K562 (cell line): ENCODE measurements around the gene IRAG1. TPM values are rescaled to one million over a fixed set of nuclear protein-coding genes. Genes with fewer than 3 reads are reported as not detected.
A peak's percentile ranks its signal among the peaks of the same experiment; 100 is the strongest.

Source experiments
- ARID3A ChIP-seq: IDR thresholded peaks from 2 replicates; pipeline ENCODE4 v1.6.1; 2012; ENCODE audit warnings: low read depth, low read length, improper control_type of control experiment, borderline replicate concordance
- BHLHE40 ChIP-seq: IDR thresholded peaks from 2 replicates; pipeline ENCODE4 v1.6.1; 2011; ENCODE audit warnings: low read length, improper control_type of control experiment
- CBX3 ChIP-seq, 2 experiments: IDR thresholded peaks; 1 replicate in 1 of 2; 2 replicates in 1 of 2; pipeline ENCODE4 v1.6.1; 2012; ENCODE audit warnings: inconsistent platforms in 2 of 2, low read length in 2 of 2, borderline replicate concordance in 1 of 2, control low read depth in 1 of 2
- CC2D1A ChIP-seq: fragments of 450-650 bp; IDR thresholded peaks from 2 replicates; pipeline ENCODE4 v1.6.1; 2017; ENCODE audit warnings: mild to moderate bottlenecking
- CEBPB ChIP-seq: fragments of 450-650 bp; IDR thresholded peaks from 2 replicates; pipeline ENCODE4 v1.6.1; 2016; ENCODE audit warnings: missing genetic modification characterization, missing compliant biosample characterization
- CTBP1 ChIP-seq: fragments of 450-650 bp; IDR thresholded peaks from 2 replicates; pipeline ENCODE4 v1.6.1; 2016; ENCODE audit warnings: borderline replicate concordance
- DACH1 ChIP-seq: fragments of 450-650 bp; IDR thresholded peaks from 2 replicates; pipeline ENCODE4 v1.6.1; 2018; ENCODE audit not compliant: partially characterized antibody
- EHMT2 ChIP-seq: fragments of 450-650 bp; IDR thresholded peaks from 2 replicates; pipeline ENCODE4 v1.6.1; 2018; ENCODE audit warnings: antibody characterized with exemption
- EP300 ChIP-seq: IDR thresholded peaks from 2 replicates; pipeline ENCODE4 v1.6.1; 2012; ENCODE audit warnings: low read length, improper control_type of control experiment
- GATAD2A ChIP-seq: fragments of 450-650 bp; IDR thresholded peaks from 2 replicates; pipeline ENCODE4 v1.6.1; 2017
- GTF2A2 ChIP-seq: IDR thresholded peaks from 2 replicates; pipeline ENCODE4 v1.6.1; 2016; ENCODE audit warnings: mild to moderate bottlenecking, missing genetic modification characterization, missing compliant biosample characterization
- HDAC8 ChIP-seq: fragments of 450-650 bp; IDR thresholded peaks from 2 replicates; pipeline ENCODE4 v1.6.1; 2016; ENCODE audit warnings: mild to moderate bottlenecking, missing genetic modification characterization, moderate library complexity, missing compliant biosample characterization
- NR4A1 ChIP-seq, 2 experiments: fragments of 250-450 bp in 1 of 2; fragments of 450-650 bp in 1 of 2; sonication (Bioruptor Pico) in 1 of 2; IDR thresholded peaks; 2 replicates each; pipeline versions ENCODE4 v1.4.0 to v1.6.1; 2016 to 2020; ENCODE audit warnings: mild to moderate bottlenecking in 2 of 2, missing compliant biosample characterization in 1 of 2, missing genetic modification characterization in 1 of 2, moderate library complexity in 1 of 2
- PHF21A ChIP-seq: fragments of 450-650 bp; IDR thresholded peaks from 2 replicates; pipeline ENCODE4 v1.6.1; 2017; ENCODE audit warnings: low read depth, borderline replicate concordance
- RBM17 ChIP-seq: fragments of 200-400 bp; formaldehyde crosslinking; IDR thresholded peaks from 2 replicates; pipeline ENCODE4 v1.6.1; 2017; ENCODE audit warnings: low read depth, mild to moderate bottlenecking, low read length, borderline replicate concordance
- RCOR1 ChIP-seq, 2 experiments: IDR thresholded peaks; 2 replicates each; pipeline ENCODE4 v1.6.1; 2012; ENCODE audit warnings: low read depth in 2 of 2, low read length in 2 of 2, borderline replicate concordance in 1 of 2, improper control_type of control experiment in 1 of 2
- RNF219 ChIP-seq: fragments of 250-450 bp; sonication (Bioruptor Pico); IDR thresholded peaks from 2 replicates; pipeline ENCODE4 v1.5.0; 2022; ENCODE audit warnings: mild to moderate bottlenecking
- SPI1 ChIP-seq: IDR thresholded peaks from 2 replicates; pipeline ENCODE4 v1.6.1; 2011; ENCODE audit warnings: low read depth, low read length, control low read depth, borderline replicate concordance
- SRSF1 ChIP-seq: fragments of 200-400 bp; formaldehyde crosslinking; IDR thresholded peaks from 2 replicates; pipeline ENCODE4 v1.6.1; 2017; ENCODE audit warnings: mild to moderate bottlenecking, low read depth, low read length, moderate library complexity
- STAT5B ChIP-seq: fragments of 250-450 bp; sonication (Bioruptor Pico); IDR thresholded peaks from 2 replicates; pipeline ENCODE4 v1.8.0; 2021; ENCODE audit warnings: mild to moderate bottlenecking, inconsistent platforms
- SUPT5H ChIP-seq: fragments of 450-650 bp; IDR thresholded peaks from 2 replicates; pipeline ENCODE4 v1.6.1; 2016
- ZBTB17 ChIP-seq: fragments of 450-650 bp; formaldehyde crosslinking; IDR thresholded peaks from 2 replicates; pipeline ENCODE4 v1.4.0; 2020; ENCODE audit warnings: mild to moderate bottlenecking
- ZNF57 ChIP-seq: fragments of 450-650 bp; formaldehyde crosslinking; IDR thresholded peaks from 2 replicates; pipeline ENCODE4 v1.4.0; 2020; ENCODE audit warnings: mild to moderate bottlenecking, moderate library complexity
- ZNF586 ChIP-seq: fragments of 450-650 bp; formaldehyde crosslinking; conservative IDR thresholded peaks from 2 replicates; pipeline ENCODE4 v1.4.0; 2020; ENCODE audit warnings: mild to moderate bottlenecking, moderate library complexity
- polyA plus RNA-seq, 8 experiments: library from polyadenylated mRNA; depleted of rRNA in 4 of 8; stranded (reverse) in 5 of 8; unstranded in 3 of 8; fragments of >200 nt; fragmentation: Nextera tagmentation in 2 of 8; fragmentation: Illumina TruSeq in 1 of 8; extraction: Ambion mirVana in 2 of 8; extraction: Trizol in 1 of 8; gene quantifications; 2 replicates each; pipeline versions ENCODE4 v1.2.1 to v1.2.3, GENCODE V29; 2011 to 2014; ENCODE audit warnings: inconsistent platforms in 1 of 8, missing spikeins in 1 of 8
- total RNA-seq, 7 experiments: library from RNA; depleted of rRNA in 6 of 7; stranded (reverse); fragments of >200 nt in 6 of 7; fragmentation: Illumina TruSeq in 2 of 7; extraction: Trizol in 2 of 7; gene quantifications; 2 replicates each; pipeline versions ENCODE4 v1.2.1 to v1.2.3, GENCODE V29; 2011 to 2021; ENCODE audit warnings: low replicate concordance in 1 of 7
- TF ChIP-seq, protein P1 (sequence below): fragments of 450-650 bp; IDR thresholded peaks from 2 replicates; pipeline ENCODE4 v1.6.1; 2016

The IRAG1 gene
- total and polyA plus RNA-seq, 9 of the 15 experiments (the other 6 are each of a cell fraction or from before 2014, with no cell fraction given) = 0.01 to 0.22 (median 0.09) TPM; not detected in 1

GRCh38 chr11:10653946-10654810, 39.4 kb downstream of the IRAG1 start (continued):
- TF ChIP-seq GTF2A2 (tag) (no peak), RBM17 (no peak), ZBTB17 (no peak), PHF21A (no peak), CBX3 (IDR thresholded peaks at IDR 0.05; ENCODE audit: borderline replicate concordance in 1 of 2, low read length in 2 of 2) (peak in 1 of 2 experiments; percentile 80; a peak in 1 of 3 replicates), ZNF57 (CRISPR knock-in tag) (no peak), STAT5B (no peak), EP300 (peak; percentile 10; the same call in 1 of the 2 replicates), NR4A1 (CRISPR knock-in tag; IDR thresholded peaks at IDR 0.05) (no peak), NR4A1 (tag; IDR thresholded peaks at IDR 0.05) (peak; percentile 54; the same call in 1 of the 2 replicates), DACH1 (no peak), ARID3A (no peak), CEBPB (tag) (no peak), BHLHE40 (no peak), ZNF586 (CRISPR knock-in tag) (no peak), GATAD2A (no peak), SRSF1 (no peak), CTBP1 (peak; percentile 24; the same call in 1 of the 2 replicates), SPI1 (no peak), HDAC8 (tag) (no peak), SUPT5H (no peak), EHMT2 (peak; percentile 95), CC2D1A (peak; percentile 77), RCOR1 (IDR thresholded peaks at IDR 0.05; ENCODE audit: borderline replicate concordance in 1 of 2, low read depth in 2 of 2, low read length in 2 of 2) (peak in 1 of 2 experiments; percentile 42; a peak in 1 of 4 replicates), RNF219 (CRISPR knock-in tag) (no peak)
- TF ChIP-seq, protein P1, sequence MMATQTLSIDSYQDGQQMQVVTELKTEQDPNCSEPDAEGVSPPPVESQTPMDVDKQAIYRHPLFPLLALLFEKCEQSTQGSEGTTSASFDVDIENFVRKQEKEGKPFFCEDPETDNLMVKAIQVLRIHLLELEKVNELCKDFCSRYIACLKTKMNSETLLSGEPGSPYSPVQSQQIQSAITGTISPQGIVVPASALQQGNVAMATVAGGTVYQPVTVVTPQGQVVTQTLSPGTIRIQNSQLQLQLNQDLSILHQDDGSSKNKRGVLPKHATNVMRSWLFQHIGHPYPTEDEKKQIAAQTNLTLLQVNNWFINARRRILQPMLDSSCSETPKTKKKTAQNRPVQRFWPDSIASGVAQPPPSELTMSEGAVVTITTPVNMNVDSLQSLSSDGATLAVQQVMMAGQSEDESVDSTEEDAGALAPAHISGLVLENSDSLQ = no peak
